Lung (tissue), 12 donors: Measurements from ENCODE around the gene HMCES. TPM values are rescaled to one million over a fixed set of nuclear protein-coding genes. Genes with fewer than 3 reads are reported as not detected.

ENCODE experiments used
- ATAC-seq: fragments of 200-7000 bp; cut with Tn5 transposase; one replicate; pipeline ENCODE4 v1.9.1; 2020; ENCODE audit warnings: moderate number of reproducible peaks; ENCODE audit not compliant: insufficient read depth, low FRiP score
- DNase-seq, 3 donors: peaks; one replicate each; pipeline ENCODE4 v3.0.0-alpha.2; 2013 to 2017
- H3K27ac ChIP-seq, 2 donors: one replicate each; pipeline ENCODE4 v1.5.1; 2013; ENCODE audit warnings: mild to moderate bottlenecking in 2 of 2, moderate library complexity in 2 of 2, control low read depth in 1 of 2, inconsistent platforms in 1 of 2, low read depth in 1 of 2, low read length in 1 of 2
- H3K27me3 ChIP-seq, 3 donors: one replicate each; pipeline ENCODE4 v1.5.1; 2013; ENCODE audit warnings: low read length in 2 of 3; ENCODE audit not compliant: control insufficient read depth in 3 of 3, insufficient read depth in 3 of 3
- H3K36me3 ChIP-seq, 4 donors: one replicate each; pipeline ENCODE4 v1.5.1; 2013; ENCODE audit warnings: low read length in 4 of 4, mild to moderate bottlenecking in 1 of 4, moderate library complexity in 1 of 4; ENCODE audit not compliant: control insufficient read depth in 4 of 4, insufficient read depth in 4 of 4
- H3K4me1 ChIP-seq, 5 donors: one replicate each; pipeline ENCODE4 v1.5.1; 2013; ENCODE audit warnings: low read length in 5 of 5, mild to moderate bottlenecking in 2 of 5, moderate library complexity in 1 of 5; ENCODE audit not compliant: control insufficient read depth in 5 of 5, insufficient read depth in 5 of 5
- H3K4me3 ChIP-seq: one replicate; pipeline ENCODE4 v1.5.1; 2013; ENCODE audit warnings: mild to moderate bottlenecking, control low read depth, moderate library complexity
- H3K9ac ChIP-seq, 2 donors: one replicate each; pipeline ENCODE4 v1.5.1; 2013; ENCODE audit warnings: low read length in 2 of 2, control low read depth in 1 of 2; ENCODE audit not compliant: insufficient read depth in 1 of 2
- H3K9me3 ChIP-seq, 4 donors: one replicate each; pipeline ENCODE4 v1.5.1; 2013; ENCODE audit warnings: low read length in 3 of 4, mild to moderate bottlenecking in 1 of 4, moderate library complexity in 1 of 4; ENCODE audit not compliant: control insufficient read depth in 4 of 4, insufficient read depth in 3 of 4
- WGBS, 2 donors: extraction: QIAGEN DNeasy Blood & Tissue Kit; methylation state at CpG; one replicate each; pipeline ENCODE4 v1.1.7; 2013; 5-methylcytosine and 5-hydroxymethylcytosine counted together
- polyA plus RNA-seq, 2 donors: library from polyadenylated mRNA; stranded (reverse); fragments of 200-250 nt; gene quantifications; one replicate each; pipeline ENCODE4 v1.2.1, GENCODE V29; 2013
- total RNA-seq, 2 donors: library from RNA; depleted of rRNA in 1 of 2; stranded (reverse); fragments of >200 nt in 1 of 2; gene quantifications; one replicate each; pipeline ENCODE4 v1.2.1, GENCODE V29; 2014 to 2021
- TF ChIP-seq, protein P1 (sequence below): IDR thresholded peaks from 2 replicates; pipeline ENCODE4 v1.5.1; 2012; ENCODE audit warnings: mild to moderate bottlenecking; ENCODE audit errors: control extremely low read depth, extremely low read depth
- donor health status: control.
- donor health status: control.
- donor health status: Bipolar disorder and iron deficiency.
- donor health status: healthy.
- donor health status: DM: yes; HTN: yes; CAD: no.

HMCES gene
- total and polyA plus RNA-seq, 4 donors: 23.2 to 36.6 (median 34.6) TPM

DNA sequence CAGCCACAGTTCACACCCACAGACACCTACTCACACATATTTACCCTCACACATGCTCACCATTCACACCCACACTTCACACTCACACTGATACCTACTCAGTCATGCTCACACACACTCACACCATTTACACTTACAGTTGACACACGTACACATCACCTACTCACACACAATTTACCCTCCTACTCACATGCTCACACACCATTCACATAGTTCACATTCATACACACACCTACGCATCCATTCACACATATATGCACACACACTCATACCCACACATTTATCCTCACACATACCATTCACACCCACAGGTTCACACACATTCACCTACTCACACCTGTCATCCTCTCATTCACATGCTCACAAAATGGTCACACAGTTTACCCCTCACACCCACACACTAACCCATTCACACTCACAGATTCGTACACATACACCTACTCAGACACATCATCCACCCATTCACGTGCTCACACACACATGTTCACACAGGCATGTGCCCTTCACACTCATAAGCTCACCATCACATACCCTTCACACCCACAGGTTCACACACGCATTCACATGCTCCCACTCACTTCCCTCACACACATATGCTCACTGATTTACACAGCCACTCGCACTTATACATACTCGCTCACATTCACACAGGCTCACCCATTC lies 42.3 kb downstream of the HMCES start:
- no peak overlapping the region for H3K9ac ChIP-seq
- H3K36me3 ChIP-seq: peaks cover 0 to 7% (median 3%) of the 10 kb centered on the region in 4 donors
- H3K27me3 ChIP-seq: no peaks in the 10 kb centered on the region
- DNase-seq (no peak), ATAC-seq (no peak)
- no peak overlapping the region for H3K4me3 ChIP-seq
- peaks cover 0 to 12% (median 3%) of the 10 kb centered on the region in 5 donors for H3K4me1 ChIP-seq
- H3K9me3 ChIP-seq: no peaks in the 10 kb centered on the region
- no peak overlapping the region for H3K27ac ChIP-seq
- WGBS, 2 donors: 96 to 97% methylated on average over 7 of the region's 7 CpGs
- TF ChIP-seq, protein P1, sequence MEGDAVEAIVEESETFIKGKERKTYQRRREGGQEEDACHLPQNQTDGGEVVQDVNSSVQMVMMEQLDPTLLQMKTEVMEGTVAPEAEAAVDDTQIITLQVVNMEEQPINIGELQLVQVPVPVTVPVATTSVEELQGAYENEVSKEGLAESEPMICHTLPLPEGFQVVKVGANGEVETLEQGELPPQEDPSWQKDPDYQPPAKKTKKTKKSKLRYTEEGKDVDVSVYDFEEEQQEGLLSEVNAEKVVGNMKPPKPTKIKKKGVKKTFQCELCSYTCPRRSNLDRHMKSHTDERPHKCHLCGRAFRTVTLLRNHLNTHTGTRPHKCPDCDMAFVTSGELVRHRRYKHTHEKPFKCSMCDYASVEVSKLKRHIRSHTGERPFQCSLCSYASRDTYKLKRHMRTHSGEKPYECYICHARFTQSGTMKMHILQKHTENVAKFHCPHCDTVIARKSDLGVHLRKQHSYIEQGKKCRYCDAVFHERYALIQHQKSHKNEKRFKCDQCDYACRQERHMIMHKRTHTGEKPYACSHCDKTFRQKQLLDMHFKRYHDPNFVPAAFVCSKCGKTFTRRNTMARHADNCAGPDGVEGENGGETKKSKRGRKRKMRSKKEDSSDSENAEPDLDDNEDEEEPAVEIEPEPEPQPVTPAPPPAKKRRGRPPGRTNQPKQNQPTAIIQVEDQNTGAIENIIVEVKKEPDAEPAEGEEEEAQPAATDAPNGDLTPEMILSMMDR: no peak

DNA sequence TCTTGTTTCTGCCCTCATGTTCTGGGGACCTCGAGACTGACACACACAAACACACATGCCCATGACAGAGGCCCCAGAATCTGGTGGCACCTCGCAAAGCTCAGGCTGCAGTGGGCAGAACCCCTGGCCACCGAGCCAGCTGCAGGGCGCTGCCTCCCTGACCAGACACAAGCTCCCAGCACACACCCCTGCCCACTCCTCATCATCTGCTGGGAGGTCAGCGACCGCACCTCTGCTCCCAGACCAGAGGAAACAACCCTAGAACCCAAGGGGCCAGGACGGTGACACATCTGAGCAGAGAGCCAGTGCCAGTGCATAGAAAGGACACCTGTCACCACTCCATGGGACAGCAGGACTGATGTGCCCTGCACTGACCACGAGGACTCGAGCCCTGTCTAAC lies 43.2 kb downstream of the HMCES start:
- TF ChIP-seq, protein P1: no peak
- Histone ChIP-seq H3K27me3 (no peaks in the 10 kb centered on the region), H3K4me1 (peaks cover 0 to 11% (median 3%) of the 10 kb centered on the region in 5 donors), H3K9ac (no peak overlapping the region), H3K36me3 (peaks cover 0 to 7% (median 3%) of the 10 kb centered on the region in 4 donors), H3K27ac (no peak overlapping the region), H3K9me3 (no peaks in the 10 kb centered on the region), H3K4me3 (no peak overlapping the region)
- no peak for DNase-seq
- no peak for ATAC-seq
- 94 to 97% methylated on average over 9 of the region's 9 CpGs for WGBS, 2 donors

GRCh38 chr3:129323651-129324294 lies 45.1 kb downstream of the HMCES start:
- Histone ChIP-seq H3K4me3 (no peak overlapping the region), H3K27me3 (no peaks in the 10 kb centered on the region), H3K4me1 (no peaks in the 10 kb centered on the region), H3K36me3 (peaks cover 0 to 7% (median 3%) of the 10 kb centered on the region in 4 donors), H3K9me3 (no peaks in the 10 kb centered on the region), H3K9ac (no peak overlapping the region), H3K27ac (no peak overlapping the region)
- TF ChIP-seq, protein P1: no peak
- DNase-seq (no peak), ATAC-seq (no peak)
- WGBS, 2 donors: 87 to 88% methylated on average over 12 of the region's 12 CpGs
